Mucosa of stomach (tissue), 1 donor: Measurements from ENCODE around the gene HERC2.
"Not testable (repeated sequence)": the region's sequence is repeated elsewhere in the genome, so short reads cannot be mapped to it uniquely, and the experiment has no call there.

ENCODE experiments used
- H3K27me3 ChIP-seq: one replicate; pipeline ENCODE4 v1.7.0; 2013; ENCODE audit warnings: mild to moderate bottlenecking, low read length; ENCODE audit not compliant: control insufficient read depth, insufficient read depth
- H3K36me3 ChIP-seq: one replicate; pipeline ENCODE4 v1.7.0; 2013; ENCODE audit warnings: low read length; ENCODE audit not compliant: control insufficient read depth, insufficient read depth
- H3K4me1 ChIP-seq: one replicate; pipeline ENCODE4 v1.7.0; 2013; ENCODE audit warnings: mild to moderate bottlenecking, low read length; ENCODE audit not compliant: control insufficient read depth, insufficient read depth
- H3K4me3 ChIP-seq: one replicate; pipeline ENCODE4 v1.7.0; 2013; ENCODE audit warnings: low read length
- H3K9ac ChIP-seq: one replicate; pipeline ENCODE4 v1.7.0; 2013; ENCODE audit warnings: mild to moderate bottlenecking, low read length, moderate library complexity
- H3K9me3 ChIP-seq: one replicate; pipeline ENCODE4 v1.7.0; 2013; ENCODE audit warnings: mild to moderate bottlenecking, low read length, moderate library complexity; ENCODE audit not compliant: control insufficient read depth
- donor health status: Pancreatic carcinoma.

The HERC2 gene

DNA sequence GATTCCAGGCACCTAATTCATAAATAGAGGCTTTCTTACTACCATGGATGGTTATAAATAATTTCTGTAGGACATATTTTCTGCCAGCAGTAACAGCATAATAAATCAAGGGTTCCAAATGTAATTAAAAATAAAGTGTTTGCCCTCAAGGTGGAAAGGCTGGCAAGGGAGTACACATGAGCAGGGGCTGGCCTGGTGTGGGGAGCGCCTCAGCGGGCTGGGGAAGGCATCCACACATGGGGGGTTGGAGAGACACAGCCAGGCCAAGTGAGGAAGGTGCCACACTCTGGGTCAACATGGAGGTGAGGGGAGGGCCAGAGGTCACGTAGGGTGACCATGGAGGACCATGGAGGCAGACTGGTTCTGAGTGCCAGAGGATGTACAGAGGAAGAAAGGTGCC is 157.1 kb downstream of the HERC2 start:
- Histone ChIP-seq H3K36me3 (no peaks in the 10 kb centered on the region), H3K4me1 (no peaks in the 10 kb centered on the region), H3K4me3 (no peak overlapping the region), H3K9me3 (no peaks in the 10 kb centered on the region), H3K9ac (no peak overlapping the region), H3K27me3 (no peaks in the 10 kb centered on the region)

GRCh38 chr15:28154283-28154682 is 167.7 kb downstream of the HERC2 start:
- Histone ChIP-seq H3K36me3 (no peaks in the 10 kb centered on the region), H3K27me3 (no peaks in the 10 kb centered on the region), H3K9ac (no peak overlapping the region), H3K4me3 (no peak overlapping the region), H3K4me1 (no peaks in the 10 kb centered on the region), H3K9me3 (no peaks in the 10 kb centered on the region)

GRCh38 chr15:28153492-28154119 is 168.4 kb downstream of the HERC2 start:
- Histone ChIP-seq H3K4me1 (no peaks in the 10 kb centered on the region), H3K9me3 (no peaks in the 10 kb centered on the region), H3K4me3 (no peak overlapping the region), H3K36me3 (no peaks in the 10 kb centered on the region), H3K9ac (no peak overlapping the region), H3K27me3 (no peaks in the 10 kb centered on the region)

GRCh38 chr15:28152538-28152923 is 169.4 kb downstream of the HERC2 start:
- not testable (repeated sequence) for H3K9ac ChIP-seq, H3K4me3 ChIP-seq, H3K9me3 ChIP-seq

DNA sequence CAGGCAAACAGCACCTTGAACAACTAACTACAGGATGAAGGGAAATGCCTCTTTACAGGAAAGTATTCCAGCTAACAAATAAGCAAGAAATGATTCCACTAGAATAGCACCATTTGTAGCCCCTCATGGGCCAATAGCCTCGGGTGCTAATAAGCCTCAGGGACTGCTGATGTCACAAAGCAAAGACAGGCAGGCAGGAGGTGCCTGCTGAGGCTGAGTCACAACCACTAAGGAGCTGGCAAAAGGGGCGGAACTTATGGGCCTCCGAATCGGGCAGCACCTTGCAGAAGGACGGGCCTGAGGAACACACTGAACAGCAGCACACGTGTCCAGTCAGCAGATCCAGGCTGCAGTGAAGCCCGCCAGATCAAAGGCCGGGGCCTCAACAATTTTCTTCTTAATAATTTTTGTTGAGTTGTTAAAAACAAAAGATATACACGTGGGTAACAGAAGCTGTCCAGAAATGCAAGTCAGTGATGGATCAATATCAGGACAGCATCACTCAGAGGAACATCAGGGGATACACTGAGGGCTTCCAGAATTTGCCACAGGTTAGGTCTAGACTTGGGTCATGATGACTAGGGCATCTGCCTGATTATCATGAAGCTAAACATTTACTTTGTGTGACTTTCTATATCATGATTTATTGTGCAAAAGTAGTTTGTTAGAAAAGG is 170.0 kb downstream of the HERC2 start:
- H3K9ac ChIP-seq, H3K4me3 ChIP-seq, H3K36me3 ChIP-seq, H3K4me1 ChIP-seq, H3K9me3 ChIP-seq, H3K27me3 ChIP-seq: not testable (repeated sequence)

More at GRCh38 chr15:28152538-28152923, 169.4 kb downstream of the HERC2 start:
- H3K36me3 ChIP-seq, H3K4me1 ChIP-seq, H3K27me3 ChIP-seq: not testable (repeated sequence)

DNA sequence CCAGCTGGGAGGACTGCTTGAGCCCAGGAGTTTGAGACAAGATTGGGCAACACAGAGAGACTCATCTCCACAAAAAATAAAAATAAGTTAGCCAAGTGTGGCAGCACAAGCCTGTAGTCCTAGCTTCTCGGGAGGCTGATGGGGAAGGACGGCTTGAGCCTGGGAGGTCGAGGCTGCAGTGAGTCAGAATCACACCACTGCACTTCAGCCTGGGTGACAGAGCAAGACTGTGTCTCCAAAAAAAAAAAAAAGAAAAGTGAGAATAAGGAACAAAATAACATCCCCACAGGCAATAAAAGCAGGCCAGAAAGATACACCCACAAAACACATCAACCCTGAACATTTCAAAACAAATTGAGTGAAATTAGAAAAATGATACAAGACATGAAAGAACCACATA is 174.2 kb downstream of the HERC2 start:
- Histone ChIP-seq H3K4me1 (no peaks in the 10 kb centered on the region), H3K36me3 (no peaks in the 10 kb centered on the region), H3K27me3 (no peaks in the 10 kb centered on the region), H3K9ac (no peak overlapping the region), H3K4me3 (no peak overlapping the region), H3K9me3 (no peaks in the 10 kb centered on the region)

GRCh38 chr15:28145419-28145818 is 176.6 kb downstream of the HERC2 start:
- H3K9me3 ChIP-seq, H3K9ac ChIP-seq, H3K4me1 ChIP-seq, H3K36me3 ChIP-seq, H3K4me3 ChIP-seq, H3K27me3 ChIP-seq: not testable (repeated sequence)

- H3K4me1 ChIP-seq: no peaks in the 10 kb centered on the region
- H3K36me3 ChIP-seq: no peaks in the 10 kb centered on the region
- H3K9me3 ChIP-seq: no peaks in the 10 kb centered on the region
- no peak overlapping the region for H3K9ac ChIP-seq
- no peak overlapping the region for H3K4me3 ChIP-seq
- H3K27me3 ChIP-seq: no peaks in the 10 kb centered on the region
Observed at GRCh38 chr15:28140062-28140461, 181.9 kb downstream of the HERC2 start.

- H3K4me1 ChIP-seq, H3K4me3 ChIP-seq, H3K27me3 ChIP-seq, H3K9me3 ChIP-seq, H3K9ac ChIP-seq, H3K36me3 ChIP-seq: not testable (repeated sequence)
Observed at GRCh38 chr15:28137408-28138039, 184.5 kb downstream of the HERC2 start.

DNA sequence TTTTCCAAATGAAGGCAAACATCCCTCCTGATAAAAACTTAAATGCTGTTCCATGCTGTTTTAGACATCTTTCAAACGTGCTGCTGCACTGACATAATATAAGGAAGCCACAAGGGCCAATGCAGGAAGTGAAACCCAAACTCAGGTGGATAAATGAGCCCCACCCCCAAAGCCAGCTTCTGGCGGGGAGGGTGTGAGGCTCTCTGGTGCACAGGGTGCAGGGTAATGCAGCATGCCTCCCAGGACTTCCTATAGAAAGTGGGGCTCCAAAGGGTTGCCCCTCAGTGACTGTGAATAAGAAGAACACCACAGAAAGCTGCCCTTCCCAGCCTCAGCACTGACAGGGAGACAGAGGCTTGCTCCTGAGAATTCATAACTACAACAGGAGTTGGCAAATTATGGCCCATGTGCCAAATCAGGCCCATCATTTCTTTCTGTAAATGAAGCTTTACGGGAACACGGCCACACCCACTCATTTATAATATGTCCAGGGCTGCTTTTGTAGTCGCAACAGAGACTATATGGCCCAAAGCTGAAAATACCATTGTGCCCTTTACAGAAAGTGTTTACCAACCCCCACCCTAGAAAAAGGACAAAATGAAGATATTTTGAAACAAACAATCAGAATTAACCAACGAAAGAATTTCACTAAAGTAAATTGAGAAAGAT is 185.6 kb downstream of the HERC2 start:
- not testable (repeated sequence) for H3K9ac ChIP-seq, H3K4me1 ChIP-seq, H3K9me3 ChIP-seq, H3K27me3 ChIP-seq, H3K4me3 ChIP-seq, H3K36me3 ChIP-seq

GRCh38 chr15:28133281-28133680 is 188.7 kb downstream of the HERC2 start:
- no peaks in the 10 kb centered on the region for H3K4me1 ChIP-seq
- H3K9me3 ChIP-seq: no peaks in the 10 kb centered on the region
- peaks cover 3% of the 10 kb centered on the region for H3K36me3 ChIP-seq
- H3K27me3 ChIP-seq: no peaks in the 10 kb centered on the region
- no peak overlapping the region for H3K9ac ChIP-seq
- no peak overlapping the region for H3K4me3 ChIP-seq

DNA sequence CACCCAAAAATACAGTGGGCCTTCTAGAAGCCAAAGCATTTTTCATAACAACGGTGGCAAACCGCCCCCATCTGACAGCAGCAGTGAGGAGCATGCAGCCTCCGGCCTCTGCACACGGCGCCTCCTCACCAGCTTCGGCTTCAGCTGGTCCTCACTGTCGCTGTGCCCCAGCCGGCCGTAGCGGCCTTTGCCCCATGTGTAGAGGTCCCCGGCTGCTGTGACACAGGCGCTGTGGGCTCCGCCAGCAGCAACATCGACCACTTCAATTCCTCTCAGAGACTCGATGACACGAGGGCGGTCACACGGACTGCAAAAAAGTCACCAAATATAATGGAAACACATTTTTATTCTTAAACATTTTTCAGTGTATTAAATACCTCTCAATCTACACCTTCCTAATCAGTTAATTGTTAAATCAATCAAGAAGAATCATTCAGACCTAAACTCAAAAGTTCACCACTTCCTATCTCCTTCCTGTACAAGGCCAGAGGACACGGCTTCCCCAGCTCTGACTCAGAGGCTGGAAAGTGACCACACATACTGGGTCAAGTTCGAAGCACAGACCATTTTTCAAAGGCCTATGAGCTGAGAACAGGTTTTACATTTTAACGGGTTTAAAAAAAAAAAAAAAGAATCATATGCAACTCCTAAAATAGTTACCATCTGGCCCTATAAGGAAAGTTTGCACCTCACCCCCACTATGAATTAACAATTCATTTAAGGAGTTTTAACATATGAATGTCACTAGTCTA is 189.3 kb downstream of the HERC2 start:
- Histone ChIP-seq H3K9me3 (no peaks in the 10 kb centered on the region), H3K27me3 (no peaks in the 10 kb centered on the region), H3K36me3 (peaks cover 3% of the 10 kb centered on the region), H3K4me1 (no peaks in the 10 kb centered on the region), H3K4me3 (no peak overlapping the region), H3K9ac (no peak overlapping the region)
